A204.1 (cell line): Measurements from ENCODE around the gene PPIL6.

ENCODE experiments used
- FAIRE-seq: peaks from 2 replicates; lab custom pipeline; 2012; peaks lifted over from hg19 to GRCh38; lab: Jason Lieb, UNC

PPIL6 gene

GRCh38 chr6:109440331-109441068 is at the start of gene PPIL6, which contains the start of gene SMPD2:
Gene PPIL6 (minus strand): TSS chr6:109440628. CDS start chr6:109440590, 38 bp downstream.
Gene SMPD2 (plus strand): TSS chr6:109440724. CDS start chr6:109441122, 398 bp downstream.
- FAIRE-seq, result no peak

- FAIRE-seq, result no peak
Observed at GRCh38 chr6:109488001-109488400, 47.6 kb upstream of the PPIL6 start.

- no peak for FAIRE-seq
Observed at GRCh38 chr6:109486068-109486467, 45.6 kb upstream of the PPIL6 start.

GRCh38 chr6:109485266-109485935 is 45.0 kb upstream of the PPIL6 start:
- FAIRE-seq, result no peak

- no peak for FAIRE-seq
Observed at GRCh38 chr6:109484122-109484521, 43.7 kb upstream of the PPIL6 start.

GRCh38 chr6:109483735-109484057 is 43.3 kb upstream of the PPIL6 start:
- FAIRE-seq, result no peak

DNA sequence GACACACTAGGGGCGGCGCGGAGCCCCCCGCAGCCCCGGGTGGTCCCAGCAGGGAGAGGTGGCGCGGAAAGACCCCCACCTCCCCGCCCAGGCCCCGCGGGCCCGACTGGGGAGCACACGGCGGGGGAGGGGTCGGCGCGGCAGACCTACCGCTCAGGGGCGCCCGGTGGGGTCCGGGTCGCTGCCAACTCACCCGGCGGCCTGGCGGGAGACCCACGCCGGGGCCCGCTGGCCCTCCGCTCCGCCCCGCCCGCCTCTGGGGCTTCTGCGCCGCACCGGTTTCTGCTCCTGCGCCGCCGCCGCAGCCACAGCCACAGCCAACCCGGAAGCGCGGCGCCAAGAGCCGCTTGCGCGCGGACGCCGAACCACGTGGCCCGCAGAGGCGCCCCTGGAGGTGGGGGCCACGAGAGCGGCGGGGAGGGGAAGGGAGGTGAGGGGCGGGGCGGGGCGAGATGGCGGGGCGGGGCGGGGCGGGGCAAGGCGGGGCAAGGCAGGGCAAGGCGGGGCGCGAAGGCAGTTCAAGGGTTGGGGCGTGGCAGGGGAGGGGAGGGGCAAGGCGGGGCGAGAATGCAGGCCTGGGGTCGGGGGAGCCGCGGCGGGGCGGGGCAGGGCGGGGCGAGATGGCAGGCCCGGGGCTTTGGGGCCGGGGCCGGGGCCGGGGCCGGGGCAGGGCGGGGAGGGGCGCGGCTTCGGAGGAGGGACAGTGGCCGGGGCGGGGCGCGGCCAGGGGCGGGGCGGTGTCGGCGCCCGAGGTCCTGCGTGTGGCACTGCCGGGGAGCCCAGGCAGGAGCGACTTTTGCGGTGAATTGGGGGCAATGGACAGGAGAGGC is 42.7 kb upstream of the PPIL6 start, which contains the start of gene ZBTB24:
Gene ZBTB24 (minus strand): TSS at position 315 of the 830 bp plus-strand sequence. CDS start 1,193 bp downstream, outside the sequence.
- FAIRE-seq, result no peak

DNA sequence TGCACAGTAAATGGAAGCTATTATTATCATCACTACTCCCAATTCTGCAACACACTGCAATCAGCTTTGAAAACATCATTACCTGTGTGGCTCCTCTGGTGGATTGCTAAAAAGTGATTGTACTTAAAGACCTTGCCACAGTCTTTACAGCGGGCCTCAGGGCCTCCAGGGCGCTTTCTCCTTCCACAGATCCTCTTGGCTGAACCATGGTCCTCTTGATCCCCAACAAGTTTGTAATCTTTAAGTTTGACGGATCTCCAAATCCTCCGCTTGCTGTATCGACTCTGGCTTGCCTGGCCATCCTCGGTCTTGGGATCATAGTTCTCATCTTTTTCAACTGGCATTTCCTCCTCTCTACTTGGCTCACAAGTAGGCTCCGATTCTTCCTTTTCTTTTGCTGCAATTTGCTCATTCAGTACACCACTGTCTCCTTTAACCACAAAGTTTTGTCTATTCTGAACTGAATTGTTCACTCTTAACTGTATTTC is 40.6 kb upstream of the PPIL6 start:
- no peak for FAIRE-seq

GRCh38 chr6:109478841-109479624 is 38.6 kb upstream of the PPIL6 start:
- no peak for FAIRE-seq

- no peak for FAIRE-seq
Observed at GRCh38 chr6:109478222-109478805, 37.9 kb upstream of the PPIL6 start.

DNA sequence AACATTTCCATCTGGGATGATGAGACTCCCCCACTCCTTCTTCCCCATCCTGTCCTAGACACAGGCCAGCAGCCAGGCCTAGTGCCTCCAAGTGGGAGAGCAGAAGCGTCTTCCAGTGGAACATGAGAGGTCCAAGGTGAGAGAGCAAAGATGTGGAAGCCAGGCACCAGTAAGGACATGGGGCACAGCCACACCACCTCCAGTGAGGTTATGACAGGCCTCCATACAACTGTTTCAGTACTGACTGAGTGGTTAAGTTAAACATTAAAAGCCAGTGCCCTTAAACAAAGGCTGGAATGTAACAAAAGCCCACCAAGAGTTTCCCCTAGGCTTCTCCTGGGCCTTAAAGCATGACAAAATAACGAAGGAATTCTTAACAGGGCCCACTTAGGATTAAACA is 37.3 kb upstream of the PPIL6 start:
- FAIRE-seq, result no peak

DNA sequence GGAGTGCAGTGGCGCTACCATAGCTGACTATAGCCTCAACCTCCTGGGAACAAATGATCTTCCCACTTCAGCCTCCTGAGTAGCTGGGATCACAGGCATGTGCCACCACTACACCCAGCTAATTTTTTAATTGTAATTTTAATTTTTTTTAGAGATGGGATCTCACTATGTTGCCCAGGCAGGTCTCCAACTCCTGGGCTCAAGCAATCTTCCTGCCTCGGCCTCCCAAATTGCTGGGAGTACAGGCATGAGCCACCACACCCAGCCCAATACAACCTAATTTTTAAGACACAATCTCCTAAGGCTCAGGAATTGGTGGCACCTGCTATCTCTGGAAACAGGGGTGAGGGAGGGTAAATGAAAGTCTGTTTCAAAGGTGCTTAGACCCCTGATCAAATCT is 36.8 kb upstream of the PPIL6 start:
- no peak for FAIRE-seq

- FAIRE-seq, result no peak
Observed at GRCh38 chr6:109475625-109476024, 35.2 kb upstream of the PPIL6 start.

DNA sequence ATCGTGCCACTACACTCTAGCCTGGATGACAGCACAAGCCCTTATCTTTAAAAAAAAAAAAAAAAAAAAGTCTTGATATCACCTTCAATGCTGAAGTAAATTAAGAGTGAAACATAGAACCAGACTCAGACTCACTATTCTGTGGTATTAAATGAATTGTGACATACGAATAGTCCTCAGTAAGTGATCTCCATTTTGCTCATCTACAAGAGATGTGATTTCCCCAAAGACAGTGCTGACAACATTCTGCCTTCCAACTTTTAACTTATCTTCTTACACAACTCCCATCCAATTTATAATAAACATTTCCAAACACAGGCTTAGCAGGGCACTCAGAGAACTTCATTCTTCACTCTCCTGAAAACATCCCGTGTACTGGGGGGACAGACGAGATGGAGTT is 34.6 kb upstream of the PPIL6 start:
- no peak for FAIRE-seq

DNA sequence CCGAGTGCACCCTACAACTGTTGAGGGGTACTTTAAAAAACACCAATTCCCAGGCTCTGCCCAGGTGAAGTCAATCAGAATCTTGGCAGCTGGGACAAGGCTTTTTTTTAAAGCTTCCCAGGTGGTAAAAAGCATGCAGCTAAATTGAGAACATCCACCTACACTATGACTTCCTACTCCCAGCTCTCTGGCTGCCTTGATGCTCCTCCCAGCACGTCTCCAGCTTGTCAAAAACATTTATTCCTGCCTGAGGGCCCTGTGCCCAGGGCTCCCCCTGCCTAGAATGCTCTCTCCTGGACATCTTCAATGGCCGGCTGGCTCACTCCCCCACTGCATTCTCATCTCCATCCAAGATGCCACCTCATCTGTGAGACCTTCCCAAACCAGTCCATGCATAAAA is 32.7 kb upstream of the PPIL6 start:
- no peak for FAIRE-seq

DNA sequence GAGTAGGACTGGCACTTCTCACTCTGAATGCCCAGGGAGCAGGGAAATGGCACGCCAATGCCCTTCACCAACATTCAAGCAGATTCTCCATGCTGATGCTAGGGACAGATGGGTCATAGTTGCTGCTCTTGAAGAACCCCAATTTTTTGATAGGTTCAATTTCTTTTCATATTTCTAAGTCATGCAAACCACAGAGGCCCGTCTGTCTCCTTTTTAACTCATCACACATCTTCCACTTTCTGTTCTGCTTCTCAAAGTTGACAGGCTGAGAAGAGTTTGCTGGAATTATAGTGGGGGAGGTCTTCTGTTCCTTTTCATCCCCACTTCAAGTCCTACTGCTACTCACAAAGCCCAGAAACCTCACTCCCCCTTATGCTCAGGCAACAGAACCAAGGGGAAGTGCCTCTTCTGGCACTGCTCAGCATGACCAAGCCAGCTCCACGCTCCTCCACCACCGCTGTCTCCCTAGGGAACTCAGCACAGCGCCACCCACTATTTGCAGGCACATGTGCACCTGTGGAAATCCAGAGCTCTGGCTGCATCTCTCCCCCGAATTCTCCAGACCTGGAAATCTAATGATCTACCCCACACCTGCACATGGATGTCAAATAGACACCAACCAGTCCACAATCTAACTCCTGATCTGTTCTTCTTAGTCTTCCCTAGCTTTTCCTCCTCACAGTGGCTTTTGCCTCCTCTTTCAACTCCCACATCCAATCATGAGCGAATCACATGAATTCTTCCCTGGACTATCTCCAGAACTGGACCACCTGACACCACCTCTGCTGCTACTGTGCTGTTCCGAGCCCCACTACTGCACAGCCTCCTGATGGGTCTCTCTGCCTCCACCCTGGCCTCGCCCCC is 31.9 kb upstream of the PPIL6 start:
- FAIRE-seq, result no peak

DNA sequence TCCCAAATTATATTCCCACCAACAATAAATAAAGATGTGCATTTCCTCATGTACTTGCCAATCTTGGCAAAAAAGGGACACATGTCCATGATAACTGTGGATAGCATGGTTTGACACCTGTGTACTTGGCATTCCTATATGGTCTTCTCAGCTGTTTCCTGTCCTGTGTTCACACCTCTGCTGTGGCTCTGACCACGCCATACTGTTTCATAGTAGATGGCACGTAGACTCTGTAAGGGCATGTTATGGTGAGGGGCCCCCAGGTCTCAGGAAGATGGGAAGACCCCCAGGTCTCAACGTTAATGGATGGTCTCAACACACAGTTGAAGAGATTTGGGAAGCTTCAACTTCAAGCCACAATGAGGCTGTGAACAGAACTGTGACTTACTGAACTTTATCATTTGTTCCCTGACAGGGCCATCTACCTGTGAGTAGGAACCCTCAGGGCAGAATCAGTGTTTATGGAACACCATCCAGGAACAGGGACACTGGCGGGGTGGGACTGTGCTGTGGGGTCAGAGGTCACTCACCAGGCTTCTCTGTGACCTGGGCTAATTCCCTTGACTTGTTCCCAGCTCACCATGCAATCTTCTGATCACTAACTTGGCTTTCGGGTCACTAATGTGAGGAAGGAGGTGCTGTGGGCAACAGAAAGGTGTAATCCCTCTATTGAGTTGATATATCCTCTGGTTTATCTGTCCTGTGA is 30.8 kb upstream of the PPIL6 start:
- no peak for FAIRE-seq

- no peak for FAIRE-seq
Observed at GRCh38 chr6:109469591-109470189, 29.3 kb upstream of the PPIL6 start.

- no peak for FAIRE-seq
Observed at GRCh38 chr6:109467696-109468095, 27.3 kb upstream of the PPIL6 start.
